Activated naive CD8-positive, alpha-beta T cell treated with anti-CD3 and anti-CD28 coated beads, Interleukin-2, amount 50 U/mL, for 24 hours (primary cell): ENCODE measurements around the gene RANBP17.
"Not testable (repeated sequence)": the region's sequence is repeated elsewhere in the genome, so short reads cannot be mapped to it uniquely, and the experiment has no call there.

Source experiments
- ATAC-seq: fragments of 150-1000 bp; cut with Tn5 transposase; one replicate; pipeline ENCODE4 v1.10.0; 2021
- DNase-seq: peaks from one replicate; pipeline ENCODE4 v3.0.0; 2021
- H3K27ac Mint-ChIP-seq: one replicate; pipeline ENCODE4 v1.8.0; 2021; ENCODE audit warnings: mild to moderate bottlenecking, mixed read lengths
- H3K27me3 Mint-ChIP-seq: one replicate; pipeline ENCODE4 v1.8.0; 2021; ENCODE audit warnings: mixed read lengths
- H3K36me3 Mint-ChIP-seq: one replicate; pipeline ENCODE4 v1.8.0; 2021; ENCODE audit warnings: low read depth, mixed read lengths
- H3K4me1 Mint-ChIP-seq: one replicate; pipeline ENCODE4 v1.8.0; 2021; ENCODE audit warnings: mixed read lengths
- H3K4me3 Mint-ChIP-seq: one replicate; pipeline ENCODE4 v1.8.0; 2021; ENCODE audit warnings: mild to moderate bottlenecking, moderate library complexity, mixed read lengths
- H3K9me3 Mint-ChIP-seq: one replicate; pipeline ENCODE4 v1.8.0; 2021; ENCODE audit warnings: mixed read lengths

RANBP17 gene

DNA sequence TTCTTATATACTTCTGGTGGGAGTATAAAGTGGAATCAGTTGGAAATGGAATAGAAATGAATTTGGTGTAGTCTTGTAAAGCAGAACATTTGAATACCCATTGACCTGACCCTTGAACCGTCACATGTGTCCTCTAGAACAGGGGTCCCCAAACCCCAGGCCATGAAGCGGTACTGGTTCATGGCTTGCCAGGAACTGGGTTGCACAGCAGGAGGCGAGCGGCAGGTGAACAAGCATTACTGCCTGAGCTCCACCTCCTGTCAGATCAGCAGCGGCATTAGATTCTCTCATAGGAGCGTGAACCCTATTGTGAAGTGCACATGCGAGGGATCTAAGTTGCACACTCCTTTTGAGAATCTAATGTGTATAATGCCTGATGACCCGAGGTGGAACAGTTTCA, 80.0 kb downstream of the RANBP17 start:
- ATAC-seq = no peak
- H3K36me3 Mint-ChIP-seq = no peaks in the 10 kb centered on the region

DNA sequence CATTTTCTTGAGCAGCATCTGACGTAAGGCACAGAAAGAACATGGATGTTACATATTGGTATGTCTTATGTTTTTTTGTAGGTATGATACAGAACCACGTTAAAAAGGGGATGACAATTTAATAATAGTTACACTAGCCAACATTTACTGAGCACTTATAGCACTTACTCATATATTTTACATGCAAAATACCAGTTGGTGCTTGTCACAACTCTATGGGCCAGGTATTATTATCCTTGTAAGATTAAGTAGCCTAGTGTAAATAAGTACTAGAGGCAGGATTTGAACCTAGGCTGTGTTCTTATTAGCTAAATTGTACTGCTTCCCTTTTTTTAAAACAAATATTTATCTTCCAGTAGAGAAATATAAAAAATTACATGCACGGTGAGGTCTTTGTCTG, 83.5 kb downstream of the RANBP17 start:
- no peaks in the 10 kb centered on the region for H3K9me3 Mint-ChIP-seq
- no peak for DNase-seq
- H3K4me1 Mint-ChIP-seq = no peaks in the 10 kb centered on the region
- no peaks in the 10 kb centered on the region for H3K27me3 Mint-ChIP-seq
- H3K27ac Mint-ChIP-seq = no peak overlapping the region
- no peak for ATAC-seq
- no peaks in the 10 kb centered on the region for H3K36me3 Mint-ChIP-seq
- no peak overlapping the region for H3K4me3 Mint-ChIP-seq

More for the DNA sequence above, 80.0 kb downstream of the RANBP17 start:
- DNase-seq = no peak
- H3K27ac Mint-ChIP-seq = no peak overlapping the region
- H3K27me3 Mint-ChIP-seq = no peaks in the 10 kb centered on the region
- no peaks in the 10 kb centered on the region for H3K4me1 Mint-ChIP-seq
- no peak overlapping the region for H3K4me3 Mint-ChIP-seq
- no peaks in the 10 kb centered on the region for H3K9me3 Mint-ChIP-seq

DNA sequence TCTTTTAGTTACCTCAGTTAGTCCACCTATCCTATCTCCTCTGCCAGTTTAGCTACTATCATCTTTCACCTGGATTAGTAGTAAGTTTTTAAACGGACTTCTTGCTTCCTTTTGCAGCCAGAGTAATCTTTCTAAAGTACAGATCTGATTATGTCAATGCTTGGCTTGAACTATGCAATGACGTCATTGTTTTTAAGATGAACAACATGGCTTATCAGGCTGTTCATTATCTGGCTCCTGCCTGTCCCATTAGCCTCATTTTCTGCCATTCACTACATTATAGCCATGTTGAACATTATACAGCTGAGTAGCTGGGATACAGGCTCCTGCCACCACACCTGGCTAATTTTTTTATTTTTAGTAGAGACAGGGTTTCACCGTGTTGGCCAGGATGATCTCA, 98.7 kb downstream of the RANBP17 start:
- Mint-ChIP-seq H3K9me3 (no peaks in the 10 kb centered on the region), H3K4me1 (no peaks in the 10 kb centered on the region), H3K27ac (no peak overlapping the region), H3K27me3 (no peaks in the 10 kb centered on the region), H3K36me3 (no peaks in the 10 kb centered on the region), H3K4me3 (no peak overlapping the region)
- ATAC-seq = no peak
- no peak for DNase-seq

DNA sequence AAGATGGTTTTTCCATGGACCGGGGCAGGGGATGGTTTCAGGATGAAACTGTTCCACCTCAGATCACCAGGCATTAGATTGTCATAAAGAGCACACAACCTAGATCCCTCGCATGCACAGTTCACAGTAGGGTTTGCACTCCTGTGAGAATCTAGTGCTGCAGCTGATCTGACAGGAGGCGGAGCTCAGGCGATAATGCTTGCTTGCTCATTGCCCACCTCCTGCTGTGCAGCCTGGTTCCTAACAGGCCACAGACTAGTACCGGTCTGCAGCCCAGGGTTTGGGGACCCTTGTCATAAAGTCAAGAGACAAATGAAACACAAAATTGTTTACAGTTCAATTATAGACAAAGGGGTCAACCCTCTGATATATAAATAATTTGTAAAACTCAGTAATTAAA, 101.7 kb downstream of the RANBP17 start:
- no peaks in the 10 kb centered on the region for H3K9me3 Mint-ChIP-seq
- H3K4me1 Mint-ChIP-seq = no peaks in the 10 kb centered on the region
- no peaks in the 10 kb centered on the region for H3K27me3 Mint-ChIP-seq
- H3K4me3 Mint-ChIP-seq = no peak overlapping the region
- DNase-seq (no peak), ATAC-seq (no peak)
- no peak overlapping the region for H3K27ac Mint-ChIP-seq
- no peaks in the 10 kb centered on the region for H3K36me3 Mint-ChIP-seq

DNA sequence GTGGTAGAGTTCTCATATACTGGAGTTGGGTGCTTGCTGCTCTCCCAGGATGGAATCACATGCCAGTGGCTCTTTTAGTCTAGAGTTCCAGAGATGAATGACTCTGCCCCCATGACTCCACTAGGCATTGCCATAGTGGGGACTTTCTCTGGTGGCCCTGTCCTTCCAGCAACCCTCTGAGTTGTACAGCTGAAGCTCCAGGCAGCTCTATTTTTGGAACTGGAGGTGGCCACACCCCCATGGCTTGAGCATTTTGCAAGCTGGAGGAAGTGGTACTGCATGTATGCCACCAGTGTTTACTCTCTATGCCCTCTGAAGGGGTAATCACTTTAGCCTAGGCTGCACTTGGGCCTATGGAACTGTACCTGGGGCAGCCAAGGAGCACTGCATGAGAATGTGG, 112.6 kb downstream of the RANBP17 start:
- Mint-ChIP-seq H3K27ac (no peak overlapping the region), H3K27me3 (no peaks in the 10 kb centered on the region), H3K4me1 (no peaks in the 10 kb centered on the region), H3K36me3 (no peaks in the 10 kb centered on the region), H3K9me3 (peaks cover 10% of the 10 kb centered on the region), H3K4me3 (no peak overlapping the region)
- DNase-seq = no peak
- ATAC-seq = no peak

DNA sequence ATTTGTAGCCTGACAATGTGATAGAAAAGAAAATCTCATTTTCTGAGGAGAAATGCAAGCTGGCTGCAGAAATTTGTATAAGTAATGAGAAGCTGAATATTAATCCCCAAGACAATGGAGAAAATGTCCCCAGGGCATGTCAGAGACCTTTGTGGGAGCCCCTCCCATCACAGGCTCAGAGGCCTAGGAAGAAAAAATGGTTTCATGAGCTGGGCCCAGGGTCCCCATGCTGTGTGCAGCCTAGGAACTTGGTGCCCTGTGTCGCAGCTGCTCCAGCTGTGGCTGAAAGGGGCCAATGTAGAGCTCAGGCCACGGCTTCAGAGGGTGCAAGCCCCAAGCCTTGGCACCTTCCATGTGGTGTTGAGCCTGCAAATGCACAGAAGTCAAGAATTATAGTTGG, 118.4 kb downstream of the RANBP17 start:
- not testable (repeated sequence) for H3K27ac Mint-ChIP-seq, H3K4me3 Mint-ChIP-seq, H3K27me3 Mint-ChIP-seq, H3K36me3 Mint-ChIP-seq, ATAC-seq, DNase-seq, H3K4me1 Mint-ChIP-seq
- H3K9me3 Mint-ChIP-seq = peaks cover 27% of the 10 kb centered on the region

DNA sequence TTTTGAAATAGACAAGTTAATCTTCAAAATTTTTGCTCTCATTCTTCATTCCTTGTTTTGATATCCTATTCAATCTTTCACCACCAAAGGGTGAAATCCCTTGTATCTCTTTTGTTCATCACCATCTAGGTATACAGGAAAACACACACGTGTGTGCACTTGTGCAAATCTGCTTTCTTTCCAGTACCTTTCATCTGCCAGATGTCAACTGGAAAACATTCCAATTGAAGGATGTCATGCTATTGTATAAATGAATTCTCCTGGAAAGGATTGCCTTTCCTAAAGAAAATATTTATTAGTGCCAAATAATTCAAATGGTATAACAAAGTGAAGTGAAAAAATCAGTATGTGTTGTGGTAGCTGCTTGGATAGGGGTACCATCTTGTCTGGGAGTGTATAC, 123.7 kb downstream of the RANBP17 start:
- Mint-ChIP-seq H3K4me1 (no peaks in the 10 kb centered on the region), H3K27me3 (peaks cover 2% of the 10 kb centered on the region), H3K4me3 (no peak overlapping the region), H3K27ac (no peak overlapping the region), H3K36me3 (no peaks in the 10 kb centered on the region), H3K9me3 (peaks cover 10% of the 10 kb centered on the region)
- ATAC-seq = no peak
- DNase-seq = no peak

DNA sequence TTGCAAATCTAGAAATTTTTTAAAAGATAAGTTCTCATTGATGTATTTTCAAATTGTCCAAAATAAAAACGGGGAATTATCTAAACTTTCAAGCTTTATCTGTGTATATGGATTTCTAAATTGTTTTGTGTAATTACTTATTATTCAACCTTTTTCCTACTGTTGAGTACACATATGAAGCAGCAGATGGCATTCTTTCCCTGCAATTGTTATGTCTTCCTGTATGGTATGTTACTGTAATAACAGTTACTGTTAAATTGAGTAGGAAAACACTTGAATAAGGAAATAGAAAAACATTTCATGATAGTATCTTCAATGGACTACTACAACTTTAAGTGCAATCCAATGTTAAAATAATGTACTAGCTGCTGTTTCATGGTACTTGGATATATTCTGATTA, 124.8 kb downstream of the RANBP17 start:
- Mint-ChIP-seq H3K9me3 (peaks cover 3% of the 10 kb centered on the region), H3K36me3 (no peaks in the 10 kb centered on the region), H3K27ac (no peak overlapping the region), H3K4me3 (no peak overlapping the region), H3K27me3 (peaks cover 2% of the 10 kb centered on the region), H3K4me1 (no peaks in the 10 kb centered on the region)
- no peak for DNase-seq
- no peak for ATAC-seq

DNA sequence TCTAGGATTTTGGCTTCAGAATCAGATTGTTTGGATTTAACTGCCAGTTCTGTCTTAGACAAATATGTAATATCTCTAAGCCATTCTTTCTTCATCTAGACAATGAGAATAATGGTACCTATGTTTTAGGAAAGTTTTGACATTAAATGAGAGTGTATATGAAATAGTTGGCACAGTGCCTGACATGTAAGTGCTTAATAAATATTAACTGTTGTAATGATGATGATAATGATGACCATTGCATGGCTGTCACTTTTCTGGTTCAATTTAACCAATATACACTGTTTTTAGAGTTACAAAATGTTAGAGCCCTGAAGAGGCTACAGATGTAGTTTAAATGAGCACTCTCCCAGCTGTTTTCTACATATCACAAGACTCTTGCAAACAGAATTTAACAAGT, 131.7 kb downstream of the RANBP17 start:
- no peak for ATAC-seq
- DNase-seq = no peak
- H3K27ac Mint-ChIP-seq = no peak overlapping the region
- no peaks in the 10 kb centered on the region for H3K36me3 Mint-ChIP-seq
- H3K4me3 Mint-ChIP-seq = no peak overlapping the region
- H3K9me3 Mint-ChIP-seq = no peaks in the 10 kb centered on the region
- no peaks in the 10 kb centered on the region for H3K4me1 Mint-ChIP-seq
- no peaks in the 10 kb centered on the region for H3K27me3 Mint-ChIP-seq

DNA sequence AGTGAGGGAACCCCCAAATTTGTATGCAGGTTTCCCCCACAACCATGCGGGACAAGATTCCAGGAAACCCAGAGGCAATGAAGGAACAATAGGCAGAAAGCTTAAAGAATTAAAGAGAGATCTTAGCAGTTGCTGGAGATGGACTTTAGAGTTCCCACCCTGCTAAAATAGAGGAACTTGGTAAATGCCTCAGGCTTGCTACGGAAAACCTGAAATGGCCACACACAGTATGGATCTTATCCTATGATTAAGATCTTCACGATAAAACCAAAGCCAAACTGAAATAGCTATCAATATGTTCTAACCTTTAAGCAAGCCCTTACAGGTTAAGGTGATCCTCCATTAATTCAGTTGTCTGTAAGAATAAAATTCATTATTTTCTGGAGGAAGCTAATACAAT, 148.3 kb downstream of the RANBP17 start:
- Mint-ChIP-seq H3K27me3 (no peaks in the 10 kb centered on the region), H3K36me3 (no peaks in the 10 kb centered on the region), H3K4me3 (no peak overlapping the region), H3K4me1 (no peaks in the 10 kb centered on the region), H3K27ac (no peak overlapping the region), H3K9me3 (peaks cover 6% of the 10 kb centered on the region)
- ATAC-seq = no peak
- no peak for DNase-seq

DNA sequence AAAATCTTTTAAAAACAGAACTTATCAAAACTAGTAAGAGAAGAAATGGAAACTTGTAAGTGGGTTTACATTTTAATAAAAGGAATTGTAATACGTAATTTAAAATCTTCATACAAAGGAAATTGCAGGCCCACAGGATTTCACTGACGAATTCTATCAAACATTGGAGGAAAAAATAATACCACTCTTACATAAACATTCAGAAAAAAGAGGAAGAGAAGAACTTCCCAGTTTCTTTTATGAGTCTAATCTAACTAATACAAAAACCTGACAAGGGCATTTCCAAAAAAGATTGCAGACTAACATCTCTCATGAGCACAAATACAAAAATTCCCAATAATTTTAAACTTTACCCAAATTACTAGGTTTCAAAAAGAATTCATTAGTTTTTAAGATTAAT, 149.0 kb downstream of the RANBP17 start:
- Mint-ChIP-seq H3K36me3 (no peaks in the 10 kb centered on the region), H3K4me3 (no peak overlapping the region), H3K4me1 (no peaks in the 10 kb centered on the region), H3K27ac (no peak overlapping the region), H3K27me3 (no peaks in the 10 kb centered on the region), H3K9me3 (peaks cover 6% of the 10 kb centered on the region)
- no peak for DNase-seq
- no peak for ATAC-seq

DNA sequence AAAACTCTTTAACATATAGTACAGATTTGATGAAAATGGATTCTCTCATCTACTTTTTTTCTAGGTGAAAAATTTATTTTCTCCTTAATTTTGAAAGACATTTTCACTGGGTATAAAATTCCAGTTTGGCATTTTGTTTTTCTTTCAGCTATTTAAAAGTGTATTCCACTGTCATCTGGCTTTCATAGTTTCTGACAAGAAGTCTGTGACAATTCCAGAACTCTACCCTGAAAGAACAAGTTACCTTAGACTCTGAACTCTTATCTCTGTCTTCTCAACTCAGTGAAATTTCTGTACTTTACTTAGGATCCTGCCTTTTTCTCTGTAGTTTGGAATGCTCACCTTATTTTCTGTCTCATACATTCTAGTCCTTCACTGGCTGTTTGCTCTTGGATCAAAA, 161.7 kb downstream of the RANBP17 start:
- Mint-ChIP-seq H3K27ac (no peak overlapping the region), H3K4me3 (no peak overlapping the region), H3K9me3 (peaks cover 6% of the 10 kb centered on the region), H3K27me3 (no peaks in the 10 kb centered on the region), H3K36me3 (no peaks in the 10 kb centered on the region), H3K4me1 (no peaks in the 10 kb centered on the region)
- no peak for ATAC-seq
- DNase-seq = no peak

DNA sequence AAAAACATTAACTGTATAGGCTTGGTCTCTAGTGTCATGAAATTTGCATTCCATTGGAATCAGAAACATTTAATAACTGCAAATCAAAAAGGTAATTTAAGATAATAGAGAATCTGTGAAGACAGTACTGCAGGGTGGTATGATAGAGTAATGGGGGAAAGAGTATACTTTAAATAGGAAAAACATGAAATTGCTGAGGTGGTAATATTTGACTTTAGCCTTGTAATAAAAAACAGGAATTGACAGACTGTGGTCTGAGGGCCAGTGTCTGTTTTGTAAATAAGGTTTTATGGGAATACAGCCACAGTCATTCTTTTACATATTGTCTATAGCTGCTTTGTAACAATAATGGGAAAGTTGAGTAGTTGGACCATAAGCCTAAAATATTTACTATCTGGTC, 162.3 kb downstream of the RANBP17 start:
- Mint-ChIP-seq H3K27me3 (no peaks in the 10 kb centered on the region), H3K27ac (no peak overlapping the region), H3K36me3 (no peaks in the 10 kb centered on the region), H3K4me1 (no peaks in the 10 kb centered on the region), H3K4me3 (no peak overlapping the region), H3K9me3 (peaks cover 6% of the 10 kb centered on the region)
- DNase-seq = no peak
- no peak for ATAC-seq

DNA sequence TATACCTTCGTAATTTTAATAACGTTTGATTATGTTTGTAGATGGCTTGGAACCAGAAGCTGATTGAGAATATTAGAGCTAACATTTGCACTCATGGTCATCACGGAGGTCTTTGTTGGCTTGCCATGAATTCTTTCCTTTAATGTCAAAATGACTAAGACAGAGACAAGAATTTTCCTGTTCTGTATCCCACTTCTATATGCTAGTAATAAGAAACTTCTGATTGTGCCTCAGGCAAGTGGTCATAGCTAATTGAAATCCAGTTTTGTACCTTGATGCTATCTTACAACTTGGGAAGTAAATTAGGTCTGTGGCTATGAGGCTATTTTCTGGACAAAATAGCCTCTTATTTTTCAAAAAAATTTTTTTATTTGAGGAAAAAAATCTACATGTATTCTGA, 167.6 kb downstream of the RANBP17 start:
- Mint-ChIP-seq H3K9me3 (no peaks in the 10 kb centered on the region), H3K4me3 (no peak overlapping the region), H3K27ac (no peak overlapping the region), H3K36me3 (no peaks in the 10 kb centered on the region), H3K4me1 (no peaks in the 10 kb centered on the region), H3K27me3 (no peaks in the 10 kb centered on the region)
- ATAC-seq = no peak
- DNase-seq = no peak

DNA sequence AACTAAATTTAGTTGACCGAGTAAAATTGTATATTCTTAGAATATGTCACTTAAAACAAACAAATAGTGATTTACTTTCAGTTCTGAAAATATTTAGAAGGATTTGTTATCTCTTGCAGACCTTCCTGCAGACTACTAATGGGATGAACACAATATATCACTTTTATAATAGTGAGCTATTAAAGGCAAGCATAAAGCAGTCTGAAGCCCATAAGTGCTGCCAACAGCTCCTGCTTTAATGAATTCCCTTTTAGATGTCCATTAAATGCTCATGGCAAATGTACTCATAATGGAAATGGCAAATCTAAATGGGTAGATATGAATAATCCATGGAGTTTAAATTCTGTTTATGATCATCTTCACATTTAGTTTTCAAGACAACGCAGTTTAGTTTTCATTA, 170.2 kb downstream of the RANBP17 start:
- no peak overlapping the region for H3K4me3 Mint-ChIP-seq
- H3K27ac Mint-ChIP-seq = no peak overlapping the region
- ATAC-seq (no peak), DNase-seq (no peak)
- H3K9me3 Mint-ChIP-seq = no peaks in the 10 kb centered on the region
- H3K4me1 Mint-ChIP-seq = no peaks in the 10 kb centered on the region
- no peaks in the 10 kb centered on the region for H3K27me3 Mint-ChIP-seq
- H3K36me3 Mint-ChIP-seq = no peaks in the 10 kb centered on the region

DNA sequence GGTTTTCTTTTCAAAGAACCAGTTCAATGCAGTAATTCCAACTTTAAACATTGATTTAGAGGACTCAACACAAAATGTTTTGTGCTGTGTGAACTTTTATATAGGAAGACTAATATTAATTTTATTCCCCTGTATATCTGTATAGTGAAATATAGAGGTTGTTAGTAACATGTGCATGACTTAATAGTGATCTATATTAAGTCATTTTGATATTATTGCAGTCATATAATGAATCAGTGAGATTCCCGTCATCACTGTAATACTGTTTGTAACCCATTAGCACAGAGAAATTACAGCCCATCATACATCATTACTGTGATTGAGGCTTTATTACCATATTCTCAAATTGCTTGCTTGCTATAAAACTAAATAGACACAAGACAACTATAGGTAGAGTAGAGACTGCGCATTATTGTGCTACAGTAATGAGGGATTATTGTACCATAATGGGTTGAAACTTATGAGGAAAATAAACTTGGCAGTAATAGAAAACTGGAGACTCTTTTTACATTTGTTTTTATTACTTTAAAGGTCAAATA, 170.7 kb downstream of the RANBP17 start:
- H3K4me3 Mint-ChIP-seq = no peak overlapping the region
- no peak overlapping the region for H3K27ac Mint-ChIP-seq
- DNase-seq (no peak), ATAC-seq (no peak)
- H3K27me3 Mint-ChIP-seq = no peaks in the 10 kb centered on the region
- H3K9me3 Mint-ChIP-seq = no peaks in the 10 kb centered on the region
- H3K4me1 Mint-ChIP-seq = no peaks in the 10 kb centered on the region
- no peaks in the 10 kb centered on the region for H3K36me3 Mint-ChIP-seq
